T follicular helper cell (primary cell): ENCODE results near the gene HNF1B.
A peak's percentile ranks its signal among the peaks of the same experiment; 100 is the strongest.

Experiments
- DNase-seq: peaks from one replicate; pipeline ENCODE4 v3.0.0-alpha.2; 2020; ENCODE audit warnings: low read depth

The HNF1B gene

DNA sequence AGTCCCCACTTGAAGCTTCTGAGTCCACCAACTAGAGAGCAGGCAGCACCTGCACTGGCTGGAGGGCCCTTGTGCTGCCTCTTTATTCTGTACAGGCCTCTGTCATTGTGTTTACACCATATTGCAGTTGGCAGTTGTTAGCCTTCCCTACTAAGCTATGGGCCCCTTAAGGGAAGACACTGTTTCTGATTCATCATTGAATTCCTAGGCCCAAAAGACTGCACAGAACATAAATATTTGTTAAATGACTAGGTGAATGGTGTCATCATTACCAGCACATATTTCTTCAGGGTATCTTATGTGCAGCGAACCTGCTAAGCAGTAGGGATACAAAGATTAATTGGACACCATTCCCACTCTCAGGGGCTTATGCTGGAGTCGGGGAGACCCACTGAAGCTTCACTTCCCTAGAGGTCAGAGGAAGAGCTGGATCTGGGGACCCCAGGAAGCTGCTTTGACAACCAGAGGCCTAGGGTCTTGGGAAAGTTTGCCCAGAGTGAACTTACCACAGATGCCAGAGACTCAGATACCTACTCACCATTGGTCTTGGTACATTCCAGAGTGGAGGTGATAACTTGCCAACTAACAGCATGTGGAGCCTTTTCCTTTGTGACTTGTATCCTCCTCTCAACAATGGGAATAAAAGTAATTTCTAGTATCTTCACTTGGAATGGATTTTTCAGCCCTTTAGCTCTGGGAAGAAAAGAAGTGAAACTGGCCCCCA is 72.9 kb downstream of the HNF1B start:
- no peak for DNase-seq

DNA sequence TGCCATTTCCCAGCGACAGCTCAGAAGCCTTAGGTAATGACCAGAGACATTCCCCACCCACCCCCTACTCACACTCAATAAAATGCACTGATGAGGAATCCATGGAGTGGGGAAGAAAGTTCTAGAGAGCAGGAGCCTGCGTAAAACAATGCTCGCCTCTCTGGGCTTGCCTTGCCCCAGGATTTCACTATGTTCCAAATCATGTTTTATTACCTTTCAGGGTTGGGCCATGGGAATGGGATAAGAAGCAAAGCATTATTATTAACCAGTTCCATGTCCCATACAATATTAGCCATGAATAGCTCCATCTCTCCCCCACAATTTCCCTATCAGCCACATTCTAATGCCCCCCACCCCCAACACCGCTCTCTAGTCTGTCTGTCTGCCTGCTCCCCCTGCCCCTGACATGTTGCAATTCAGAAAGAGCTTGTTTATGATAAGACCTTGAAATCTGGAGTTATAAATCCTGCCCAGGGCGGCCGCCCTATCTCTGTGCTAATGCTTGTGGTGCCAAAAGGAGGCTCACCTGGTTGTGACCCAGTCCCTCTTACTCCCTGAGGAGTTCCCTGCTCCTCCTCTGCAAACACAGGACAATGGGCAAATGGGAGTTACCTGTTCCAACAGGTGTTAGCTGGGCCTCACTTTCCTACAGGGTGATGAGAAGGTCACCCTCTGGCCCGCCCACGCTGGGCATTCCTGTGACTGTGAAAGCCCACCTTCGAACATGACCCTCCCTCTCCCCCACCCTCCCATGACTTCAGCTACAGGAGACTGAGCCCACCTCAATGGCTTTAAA is 73.6 kb downstream of the HNF1B start:
- DNase-seq: no peak

DNA sequence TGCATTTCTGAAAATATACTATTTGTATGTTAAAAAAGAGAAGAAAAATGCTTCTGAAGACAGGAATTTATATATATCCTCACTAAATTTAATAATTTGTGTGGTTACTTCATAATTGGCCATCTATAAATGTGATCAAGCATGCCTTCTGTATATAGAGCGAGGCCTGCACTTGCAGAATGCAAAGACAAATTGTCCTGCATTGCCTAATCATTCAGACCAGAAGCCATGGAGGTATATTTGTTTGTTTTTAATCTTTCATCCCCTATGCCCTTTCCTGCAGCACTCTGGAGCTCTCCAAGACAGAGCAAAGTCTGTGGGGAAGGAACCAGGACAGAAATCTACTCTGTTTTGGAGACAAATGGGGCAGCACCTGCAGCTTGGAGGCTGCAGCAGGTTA is 77.8 kb downstream of the HNF1B start:
- no peak for DNase-seq

- DNase-seq: no peak
These were observed 80.6 kb downstream of the HNF1B start for GRCh38 chr17:37664214-37664613.

DNA sequence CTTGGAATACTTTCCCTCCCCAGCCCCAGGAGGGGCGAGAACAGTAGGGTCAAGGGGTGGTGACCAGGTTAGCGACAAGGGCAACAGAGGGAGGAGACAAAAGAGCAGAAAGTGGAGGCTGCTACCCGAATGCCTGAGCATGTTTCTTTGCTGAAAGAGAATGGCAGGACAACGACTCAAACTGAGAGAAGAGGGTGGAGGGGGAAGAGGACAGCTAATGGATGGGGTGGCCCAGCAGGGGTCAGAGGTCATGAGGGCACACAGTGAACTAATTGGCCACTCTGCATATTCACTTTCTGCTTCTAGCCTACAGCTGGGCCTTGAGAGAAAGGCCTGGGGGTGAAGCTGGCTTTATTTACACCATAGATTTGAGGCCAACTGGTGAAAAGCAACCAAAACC is 82.5 kb downstream of the HNF1B start:
- no peak for DNase-seq

- DNase-seq: no peak
These were observed 83.4 kb downstream of the HNF1B start for GRCh38 chr17:37661400-37662014.

- DNase-seq: no peak
These were observed 84.9 kb downstream of the HNF1B start for GRCh38 chr17:37659925-37660324.

GRCh38 chr17:37657202-37657601 is 87.7 kb downstream of the HNF1B start:
- no peak for DNase-seq

DNA sequence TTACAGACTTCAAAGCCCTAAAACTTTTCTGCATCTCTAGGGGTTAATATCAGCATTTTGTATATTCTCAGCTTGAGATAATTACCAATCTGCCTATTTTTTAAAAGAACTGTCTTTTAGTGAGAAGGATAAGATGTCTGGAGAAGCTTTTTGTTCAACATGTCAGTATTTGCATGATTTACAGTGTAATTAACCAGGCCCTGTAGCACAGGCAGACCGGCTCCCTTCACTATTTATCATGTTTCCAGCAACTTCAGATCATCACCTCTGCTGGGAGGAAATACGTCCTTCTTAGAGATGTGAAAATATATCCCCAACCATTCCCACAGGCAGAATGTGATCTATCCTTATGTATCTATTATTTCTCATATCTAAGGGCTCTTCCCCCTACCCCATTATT is 93.0 kb downstream of the HNF1B start:
- no peak for DNase-seq

- DNase-seq: no peak
These were observed 94.3 kb downstream of the HNF1B start for GRCh38 chr17:37650419-37651003.

DNA sequence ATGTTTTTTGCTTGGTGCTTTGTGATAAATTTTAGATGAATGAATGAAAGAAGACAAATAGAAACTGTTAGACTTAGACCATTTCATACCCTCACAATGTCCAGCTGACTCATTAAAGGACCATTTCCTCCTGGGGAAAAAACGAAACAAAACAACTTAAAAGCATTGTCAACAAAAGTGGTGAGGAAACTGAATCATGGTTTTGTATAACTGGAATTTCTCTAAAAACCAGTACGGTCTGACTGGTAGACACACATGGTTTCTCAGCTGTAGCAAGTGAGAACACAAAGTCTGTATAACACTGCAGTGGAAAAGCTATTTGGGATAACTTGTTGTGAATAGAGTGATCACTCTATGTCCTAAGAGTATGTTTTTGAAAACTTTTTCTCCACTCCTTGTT is 96.3 kb downstream of the HNF1B start:
- DNase-seq: no peak

DNA sequence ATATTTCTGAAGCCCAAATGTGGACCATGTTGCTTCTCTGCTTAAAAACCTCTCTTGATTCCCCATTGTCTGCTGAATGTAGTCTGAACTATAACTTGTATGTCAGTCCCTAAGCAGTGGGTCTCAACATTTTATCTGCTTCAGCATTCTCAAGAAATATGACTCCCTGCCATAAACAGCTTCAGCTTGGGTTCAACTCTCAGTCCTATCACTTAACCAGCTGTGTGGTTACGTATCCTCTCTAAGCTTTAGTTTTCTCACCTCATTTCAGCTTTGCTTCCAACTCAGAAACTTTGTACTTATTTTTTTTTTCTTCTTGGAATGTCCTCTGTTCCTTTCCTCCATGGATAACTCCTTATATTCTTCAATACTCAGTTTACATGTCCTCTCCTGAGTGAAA is 97.0 kb downstream of the HNF1B start:
- DNase-seq: no peak

DNA sequence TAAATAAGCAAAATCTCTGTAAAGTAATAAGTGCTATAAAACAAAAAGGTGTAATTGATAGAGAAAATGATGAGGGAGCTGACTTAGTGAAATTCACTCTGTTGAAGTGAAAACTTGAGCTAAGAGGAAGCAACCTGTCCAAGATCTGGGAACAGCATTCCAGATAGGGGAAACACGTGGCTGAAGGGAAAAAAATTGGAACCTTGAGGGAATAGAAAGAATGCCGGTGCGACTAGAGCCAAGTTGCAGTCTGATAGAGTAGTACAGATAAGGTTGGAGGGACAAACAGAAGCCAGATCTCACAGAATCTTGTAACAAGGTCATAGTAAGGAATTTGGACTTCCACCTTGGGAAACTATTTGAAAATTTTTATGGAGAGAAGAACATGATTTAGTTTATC is 101.0 kb downstream of the HNF1B start:
- no peak for DNase-seq

DNA sequence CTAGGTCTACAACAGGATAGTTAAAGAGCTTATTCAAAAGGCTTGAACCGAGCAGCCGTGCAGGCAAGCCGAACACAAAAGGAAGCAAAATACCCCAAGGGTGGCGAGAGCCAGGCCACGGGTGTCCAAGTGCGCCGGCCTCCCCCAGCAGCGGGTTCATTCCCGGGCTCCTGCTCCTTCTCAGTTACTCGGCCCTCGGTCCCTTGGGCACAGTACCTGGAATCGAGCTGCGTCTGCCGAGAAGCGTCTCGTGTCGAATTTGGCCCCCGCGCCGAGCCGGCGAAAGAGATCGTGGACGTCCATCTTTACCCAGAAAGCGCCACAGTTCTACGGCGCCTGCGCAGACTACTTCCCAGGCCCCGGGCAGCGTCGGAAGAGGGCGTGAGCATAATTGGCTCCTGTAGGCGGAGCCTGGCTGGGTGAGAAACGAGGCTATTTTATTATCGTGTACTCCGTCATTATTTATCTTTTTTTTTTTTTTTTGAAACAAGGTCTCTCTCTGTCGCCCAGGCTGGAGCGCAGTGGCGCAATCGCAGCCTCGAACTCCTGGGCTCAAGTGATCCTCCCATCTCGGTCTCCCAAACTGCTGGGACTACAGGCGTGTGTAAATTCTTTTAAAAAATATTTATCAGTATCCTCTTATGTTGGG is 101.6 kb downstream of the HNF1B start, which contains the start of gene DDX52:
TSS of gene DDX52 (minus strand) at position 329 of the 649 bp plus-strand sequence. CDS start at position 303, 26 bp downstream.
- peak; percentile 82 for DNase-seq

DNA sequence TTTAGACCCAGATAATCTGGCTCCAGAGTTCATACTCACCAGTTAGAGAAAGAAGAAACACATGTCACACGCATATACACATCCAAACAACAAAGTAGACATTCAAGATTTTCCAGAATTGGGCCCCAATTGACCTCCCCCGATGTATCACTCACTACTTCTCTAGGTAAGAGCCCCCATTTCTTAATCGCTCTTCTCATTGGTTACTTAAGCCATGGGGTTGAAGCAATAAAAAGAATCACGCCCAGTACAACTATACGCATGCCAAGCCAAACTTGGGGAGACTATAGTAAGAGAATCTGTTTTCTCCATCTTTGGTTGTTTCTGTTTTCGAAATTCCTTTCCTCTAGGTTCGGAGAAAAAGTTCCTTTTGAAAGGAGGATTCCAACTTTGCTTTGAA is 102.2 kb downstream of the HNF1B start:
- DNase-seq: no peak

DNA sequence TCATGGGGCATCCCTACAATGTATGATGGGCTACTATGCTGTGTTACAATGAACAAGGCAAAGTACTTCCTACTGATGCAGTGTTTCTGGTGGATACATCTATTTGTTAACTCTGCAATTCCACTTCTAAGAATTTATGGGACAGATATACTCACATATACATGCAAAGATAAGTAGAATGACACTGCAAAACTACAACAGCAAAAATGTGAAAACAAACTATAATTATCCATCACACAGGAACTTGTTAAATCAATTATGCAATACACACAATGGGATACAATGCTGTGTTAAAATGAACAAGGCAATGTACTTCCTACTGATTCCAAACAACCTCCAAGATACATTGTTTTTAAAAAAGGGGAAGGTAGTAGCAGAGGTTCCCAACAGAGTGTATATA is 104.8 kb downstream of the HNF1B start:
- no peak for DNase-seq

DNA sequence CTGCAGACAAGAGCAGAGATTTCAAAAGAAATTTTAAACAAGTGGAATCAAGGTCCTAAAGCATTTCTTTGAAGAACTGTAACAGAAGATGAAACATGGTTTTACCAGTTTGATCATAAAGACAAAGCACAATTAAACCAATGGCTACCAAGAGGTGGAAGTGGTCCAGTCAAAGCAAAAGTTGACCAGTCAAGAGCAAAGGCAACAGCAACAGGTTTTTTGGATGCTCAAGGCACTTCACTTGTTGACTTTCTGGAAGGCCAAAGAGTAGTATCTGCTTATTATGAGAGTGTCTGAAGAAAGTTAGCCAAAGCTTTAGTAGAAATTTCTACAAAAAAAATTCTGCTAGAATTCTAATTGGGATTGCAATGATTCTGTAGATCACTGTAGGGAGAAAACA is 106.9 kb downstream of the HNF1B start:
- DNase-seq: no peak
